GM12864 (cell line): ENCODE data around the gene CRYL1.

Experiments used
- DNase-seq: peaks from one replicate; pipeline ENCODE4 v3.0.0-alpha.2; 2011; ENCODE audit warnings: low read depth
- H3K4me3 ChIP-seq: 2 replicates; pipeline ENCODE4 v1.5.1; 2011; ENCODE audit warnings: mild to moderate bottlenecking, low read depth, low read length, control low read depth
- TF ChIP-seq, protein P1 (sequence below): IDR thresholded peaks from 2 replicates; pipeline ENCODE4 v1.5.1; 2011; ENCODE audit warnings: low read depth, mild to moderate bottlenecking, moderate library complexity, low read length, control low read depth, inconsistent platforms; ENCODE audit errors: missing control alignments

The CRYL1 gene

DNA sequence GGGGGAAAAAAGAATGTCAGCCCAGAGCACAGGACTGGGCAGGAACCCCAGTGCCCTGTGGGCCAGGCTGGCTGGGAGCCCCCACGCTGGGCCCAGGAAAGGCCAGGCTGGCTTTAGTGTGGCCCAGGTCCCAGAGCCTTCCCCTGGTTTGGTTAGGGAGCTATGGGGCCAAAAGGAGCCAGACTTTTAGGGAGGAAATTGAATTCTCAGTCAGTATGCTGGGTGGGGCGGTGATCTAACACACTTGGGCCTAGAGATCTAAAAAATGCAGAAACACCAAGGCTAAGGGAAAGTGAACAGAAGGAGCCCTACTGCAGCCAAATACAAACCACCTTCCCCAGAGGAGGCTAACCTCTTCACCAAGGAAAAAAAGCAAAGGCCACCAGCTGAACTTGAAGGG, 137.5 kb downstream of the CRYL1 start:
- TF ChIP-seq, protein P1, sequence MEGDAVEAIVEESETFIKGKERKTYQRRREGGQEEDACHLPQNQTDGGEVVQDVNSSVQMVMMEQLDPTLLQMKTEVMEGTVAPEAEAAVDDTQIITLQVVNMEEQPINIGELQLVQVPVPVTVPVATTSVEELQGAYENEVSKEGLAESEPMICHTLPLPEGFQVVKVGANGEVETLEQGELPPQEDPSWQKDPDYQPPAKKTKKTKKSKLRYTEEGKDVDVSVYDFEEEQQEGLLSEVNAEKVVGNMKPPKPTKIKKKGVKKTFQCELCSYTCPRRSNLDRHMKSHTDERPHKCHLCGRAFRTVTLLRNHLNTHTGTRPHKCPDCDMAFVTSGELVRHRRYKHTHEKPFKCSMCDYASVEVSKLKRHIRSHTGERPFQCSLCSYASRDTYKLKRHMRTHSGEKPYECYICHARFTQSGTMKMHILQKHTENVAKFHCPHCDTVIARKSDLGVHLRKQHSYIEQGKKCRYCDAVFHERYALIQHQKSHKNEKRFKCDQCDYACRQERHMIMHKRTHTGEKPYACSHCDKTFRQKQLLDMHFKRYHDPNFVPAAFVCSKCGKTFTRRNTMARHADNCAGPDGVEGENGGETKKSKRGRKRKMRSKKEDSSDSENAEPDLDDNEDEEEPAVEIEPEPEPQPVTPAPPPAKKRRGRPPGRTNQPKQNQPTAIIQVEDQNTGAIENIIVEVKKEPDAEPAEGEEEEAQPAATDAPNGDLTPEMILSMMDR = no peak
- no peak overlapping the region for H3K4me3 ChIP-seq
- no peak for DNase-seq

DNA sequence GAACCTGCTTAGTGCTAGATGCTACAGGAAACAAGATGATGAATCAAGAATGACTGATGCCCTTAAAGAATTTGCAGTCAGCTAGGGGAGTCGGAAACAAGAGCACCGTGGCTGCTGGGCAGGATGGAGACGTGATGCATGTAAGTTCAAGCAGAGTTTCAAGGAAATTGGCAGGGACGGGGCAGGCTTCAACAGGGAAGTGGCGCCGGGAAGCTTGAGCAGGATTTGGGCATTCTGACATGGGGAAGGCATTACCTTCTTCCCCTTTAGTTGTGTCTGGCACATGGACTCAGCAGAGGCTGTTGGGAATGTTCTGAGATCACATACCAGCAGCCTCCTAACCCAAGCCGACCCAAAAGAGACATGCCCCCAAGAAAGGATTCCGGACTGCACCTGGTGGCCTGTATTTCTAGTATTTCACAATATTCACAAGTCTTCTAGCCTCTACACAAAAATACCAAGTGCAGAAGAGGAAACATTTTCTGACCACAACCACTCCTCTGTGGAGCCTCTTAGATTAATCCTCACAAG, 138.2 kb downstream of the CRYL1 start:
- H3K4me3 ChIP-seq = no peak overlapping the region
- TF ChIP-seq, protein P1 = no peak
- no peak for DNase-seq

DNA sequence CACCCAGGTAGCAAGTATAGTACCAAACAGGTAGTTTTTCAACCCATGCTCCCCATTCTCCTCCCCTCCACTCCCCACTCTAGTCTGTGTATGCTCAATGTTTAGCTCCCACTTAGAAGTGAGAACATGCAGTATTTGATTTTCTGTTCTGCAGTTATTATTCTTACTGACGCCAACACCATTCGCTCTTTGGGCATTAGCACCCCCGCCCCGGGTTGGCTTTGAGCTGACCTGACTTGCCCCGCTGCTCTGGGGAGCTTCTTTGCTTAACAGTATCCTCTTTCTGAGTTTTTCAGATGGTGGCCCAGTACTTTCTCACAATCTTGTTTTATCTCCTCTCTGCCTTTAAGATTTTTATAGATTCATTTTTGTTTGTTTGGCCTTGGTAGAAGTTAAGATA, 138.7 kb downstream of the CRYL1 start:
- no peak for DNase-seq
- no peak overlapping the region for H3K4me3 ChIP-seq
- TF ChIP-seq, protein P1 = no peak

DNA sequence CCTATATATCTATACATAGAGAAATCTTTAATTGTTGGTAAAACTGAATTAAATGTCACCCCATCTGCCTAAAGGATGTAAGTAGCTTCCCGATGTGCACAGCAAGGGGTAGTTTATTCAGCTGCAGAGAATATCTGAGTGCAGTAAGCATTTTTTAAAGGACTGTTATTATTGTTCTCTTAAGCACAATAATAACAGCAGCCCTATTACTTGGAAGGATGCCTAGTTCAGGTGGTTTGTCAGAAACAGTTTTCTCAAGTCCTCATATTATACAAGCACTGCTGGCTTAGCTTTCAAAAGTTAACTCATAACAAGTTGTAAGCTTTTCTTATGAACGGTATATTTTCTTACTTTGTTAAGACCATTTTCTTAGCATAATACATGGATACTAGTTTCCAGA, 142.6 kb downstream of the CRYL1 start:
- no peak overlapping the region for H3K4me3 ChIP-seq
- TF ChIP-seq, protein P1 = no peak
- DNase-seq = no peak

DNA sequence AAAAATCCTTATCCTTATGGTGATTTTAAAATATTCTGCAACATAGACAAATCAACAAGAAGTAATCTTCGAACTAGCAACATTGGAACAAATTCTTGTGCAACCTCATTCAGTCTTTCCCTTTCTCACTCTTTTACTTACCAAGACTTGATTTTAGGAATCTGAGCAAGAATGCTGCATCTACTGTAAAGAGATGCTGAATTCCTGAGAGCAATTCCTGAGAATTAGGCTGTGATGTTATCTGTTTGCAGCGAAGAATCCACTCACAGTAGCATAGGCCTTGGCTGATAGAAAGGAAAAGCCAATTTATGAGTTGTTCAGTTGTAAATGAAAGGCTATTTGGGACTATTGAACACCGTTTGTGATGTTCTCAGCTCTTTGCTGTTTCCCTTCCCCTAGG, 144.3 kb downstream of the CRYL1 start:
- no peak overlapping the region for H3K4me3 ChIP-seq
- TF ChIP-seq, protein P1 = no peak
- no peak for DNase-seq

DNA sequence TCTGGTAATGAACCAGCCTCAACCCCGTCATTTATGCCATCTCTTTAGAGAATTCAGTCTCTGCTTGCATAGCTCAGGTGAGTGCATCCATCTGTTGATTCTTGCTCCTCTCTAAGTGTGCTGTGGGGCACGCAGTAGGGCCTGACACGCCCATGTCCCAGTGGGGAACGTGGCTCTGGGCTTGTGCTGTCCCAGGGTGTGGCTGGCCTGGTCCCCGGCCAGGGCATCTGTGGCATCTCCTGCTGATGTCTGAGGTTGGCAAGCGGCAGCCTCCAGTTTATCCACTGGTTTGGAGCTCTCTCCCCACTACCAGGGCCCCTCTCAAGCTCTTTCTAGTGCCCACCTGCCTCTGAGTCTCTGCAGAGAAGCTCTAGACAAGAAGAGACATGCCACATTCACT, 146.9 kb downstream of the CRYL1 start:
- TF ChIP-seq, protein P1 = no peak
- DNase-seq = no peak
- no peak overlapping the region for H3K4me3 ChIP-seq

DNA sequence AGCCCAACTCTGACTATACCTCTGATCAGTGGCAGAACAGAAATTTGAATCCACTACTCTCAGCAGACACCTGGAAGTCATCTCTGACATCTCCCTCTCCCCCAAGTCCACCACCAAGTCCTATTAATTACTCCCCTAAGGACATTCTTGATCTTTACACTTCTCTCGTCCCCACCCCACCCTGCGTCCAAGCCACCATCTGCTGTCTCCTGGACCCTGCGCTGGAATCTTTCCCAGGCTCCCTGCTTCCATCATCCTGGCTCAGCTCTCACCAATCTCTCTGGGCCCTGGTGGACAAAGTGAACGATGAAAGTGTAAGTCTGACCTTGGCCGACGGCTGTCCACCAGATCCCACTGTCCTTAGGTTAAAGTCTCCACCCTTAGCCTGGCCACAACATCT, 147.9 kb downstream of the CRYL1 start:
- H3K4me3 ChIP-seq = no peak overlapping the region
- TF ChIP-seq, protein P1 = no peak
- no peak for DNase-seq
